DOHH2 (cell line): ENCODE data around the gene KRT9.

Experiments used
- H3F3A ChIP-seq: fragments of 200-600 bp; sonication (generic), shearing (Covaris generic); 2 replicates; pipeline ENCODE4 v1.6.0; 2016; ENCODE audit warnings: antibody characterized with exemption, mild to moderate bottlenecking; ENCODE audit not compliant: control insufficient read depth, insufficient read depth
- H3K27ac ChIP-seq: fragments of 200-600 bp; sonication (generic); 2 replicates; pipeline ENCODE4 v1.5.1; 2014; ENCODE audit warnings: low read depth, mild to moderate bottlenecking, low read length, moderate library complexity
- H3K27me3 ChIP-seq: fragments of 200-600 bp; sonication (generic); 2 replicates; pipeline ENCODE4 v1.6.1; 2014; ENCODE audit warnings: mild to moderate bottlenecking, low read length, mixed read lengths; ENCODE audit not compliant: control insufficient read depth
- H3K36me3 ChIP-seq: fragments of 200-600 bp; sonication (generic); 2 replicates; pipeline ENCODE4 v1.6.1; 2014; ENCODE audit warnings: mild to moderate bottlenecking, low read length, moderate library complexity, mixed read lengths; ENCODE audit not compliant: control insufficient read depth
- H3K4me1 ChIP-seq: fragments of 200-600 bp; sonication (generic); 2 replicates; pipeline ENCODE4 v1.6.1; 2014; ENCODE audit warnings: mild to moderate bottlenecking, low read length, mixed read lengths; ENCODE audit not compliant: control insufficient read depth
- H3K4me2 ChIP-seq: fragments of 200-600 bp; sonication (generic); 2 replicates; pipeline ENCODE4 v1.6.0; 2014; ENCODE audit warnings: mild to moderate bottlenecking, low read length, moderate library complexity
- H3K4me3 ChIP-seq: fragments of 200-600 bp; sonication (generic); 2 replicates; pipeline ENCODE4 v1.5.1; 2014; ENCODE audit warnings: mild to moderate bottlenecking, low read length, mixed read lengths
- H3K79me2 ChIP-seq: fragments of 200-600 bp; sonication (generic); 2 replicates; pipeline ENCODE4 v1.6.1; 2014; ENCODE audit warnings: mild to moderate bottlenecking, low read length, mixed read lengths; ENCODE audit not compliant: control insufficient read depth
- H3K9me2 ChIP-seq: fragments of 200-600 bp; sonication (generic); replicated peaks from 2 replicates; pipeline ENCODE4 v1.6.1; 2014; ENCODE audit warnings: mild to moderate bottlenecking, low read length, mixed read lengths; ENCODE audit not compliant: control insufficient read depth
- H3K9me3 ChIP-seq: fragments of 200-600 bp; sonication (generic); 2 replicates; pipeline ENCODE4 v1.6.1; 2014; ENCODE audit warnings: antibody characterized with exemption, low read length, mixed read lengths; ENCODE audit not compliant: control insufficient read depth, insufficient read depth
- H4K20me1 ChIP-seq: fragments of 200-600 bp; sonication (generic); 2 replicates; pipeline ENCODE4 v1.6.0; 2014; ENCODE audit warnings: low read depth, mild to moderate bottlenecking, antibody characterized with exemption, low read length, moderate library complexity; ENCODE audit not compliant: control insufficient read depth, insufficient read depth
- EZH2phosphoT487 ChIP-seq: fragments of 200-600 bp; sonication (generic); IDR thresholded peaks from 2 replicates; pipeline ENCODE4 v1.6.1; 2017; ENCODE audit warnings: borderline replicate concordance, mild to moderate bottlenecking, antibody characterized with exemption, low read length, moderate library complexity, mixed read lengths
- TF ChIP-seq, protein P1 (sequence below): fragments of 200-600 bp; sonication (generic); IDR thresholded peaks from one replicate; pipeline ENCODE4 v1.5.1; 2014; ENCODE audit warnings: antibody characterized with exemption, mild to moderate bottlenecking, low read depth, low read length; ENCODE audit not compliant: poor library complexity, severe bottlenecking

Gene KRT9

DNA sequence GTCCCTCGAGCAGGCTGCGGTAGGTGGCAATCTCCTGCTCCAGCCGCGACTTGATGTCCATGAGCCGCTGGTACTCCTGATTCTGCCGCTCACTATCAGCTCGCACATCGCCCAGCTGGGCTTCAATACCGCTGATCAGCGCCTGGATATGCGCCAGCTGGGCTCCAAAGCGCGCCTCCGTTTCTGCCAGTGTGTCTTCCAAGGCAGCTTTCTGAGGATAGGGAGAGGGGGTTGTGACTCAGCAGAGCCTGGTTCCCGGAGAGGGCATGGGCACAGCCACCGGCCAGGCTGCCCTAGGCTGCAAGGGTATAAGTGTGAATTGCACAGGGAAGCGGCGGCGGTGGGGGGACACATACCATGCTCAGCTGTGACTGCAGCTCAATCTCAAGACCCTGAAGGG is 48.1 kb downstream of the KRT9 start:
- Histone ChIP-seq H3K36me3 (no peaks in the 10 kb centered on the region), H3K27me3 (no peaks in the 10 kb centered on the region), H3K27ac (no peak overlapping the region), H3K4me1 (no peaks in the 10 kb centered on the region), H3F3A (no peaks in the 10 kb centered on the region), H3K9me2 (no peaks in the 10 kb centered on the region), H4K20me1 (no peaks in the 10 kb centered on the region), H3K9me3 (no peaks in the 10 kb centered on the region), H3K4me3 (no peak overlapping the region), H3K79me2 (no peaks in the 10 kb centered on the region), H3K4me2 (no peak overlapping the region)
- TF ChIP-seq, protein P1, sequence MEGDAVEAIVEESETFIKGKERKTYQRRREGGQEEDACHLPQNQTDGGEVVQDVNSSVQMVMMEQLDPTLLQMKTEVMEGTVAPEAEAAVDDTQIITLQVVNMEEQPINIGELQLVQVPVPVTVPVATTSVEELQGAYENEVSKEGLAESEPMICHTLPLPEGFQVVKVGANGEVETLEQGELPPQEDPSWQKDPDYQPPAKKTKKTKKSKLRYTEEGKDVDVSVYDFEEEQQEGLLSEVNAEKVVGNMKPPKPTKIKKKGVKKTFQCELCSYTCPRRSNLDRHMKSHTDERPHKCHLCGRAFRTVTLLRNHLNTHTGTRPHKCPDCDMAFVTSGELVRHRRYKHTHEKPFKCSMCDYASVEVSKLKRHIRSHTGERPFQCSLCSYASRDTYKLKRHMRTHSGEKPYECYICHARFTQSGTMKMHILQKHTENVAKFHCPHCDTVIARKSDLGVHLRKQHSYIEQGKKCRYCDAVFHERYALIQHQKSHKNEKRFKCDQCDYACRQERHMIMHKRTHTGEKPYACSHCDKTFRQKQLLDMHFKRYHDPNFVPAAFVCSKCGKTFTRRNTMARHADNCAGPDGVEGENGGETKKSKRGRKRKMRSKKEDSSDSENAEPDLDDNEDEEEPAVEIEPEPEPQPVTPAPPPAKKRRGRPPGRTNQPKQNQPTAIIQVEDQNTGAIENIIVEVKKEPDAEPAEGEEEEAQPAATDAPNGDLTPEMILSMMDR: no peak
- TF ChIP-seq EZH2phosphoT487: no peak

DNA sequence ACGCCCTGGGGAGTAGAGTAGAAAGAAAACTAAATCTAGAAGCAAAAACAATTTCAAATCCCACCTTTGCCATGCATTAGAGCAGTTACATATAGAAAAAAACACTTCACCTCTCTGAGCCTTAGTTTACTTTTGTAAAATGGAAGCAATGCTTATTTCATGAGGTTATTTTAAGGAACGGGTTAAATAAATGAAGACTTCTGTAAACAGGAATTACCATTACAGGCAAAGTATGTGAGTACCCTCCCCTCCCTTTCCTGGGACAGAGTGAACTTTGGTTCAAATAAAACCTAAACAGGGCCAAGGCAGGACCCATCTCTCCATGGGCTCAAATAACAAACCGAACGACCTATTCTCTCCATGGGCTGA is 48.6 kb downstream of the KRT9 start:
- H3K4me1 ChIP-seq: no peaks in the 10 kb centered on the region
- no peak overlapping the region for H3K27ac ChIP-seq
- H3K36me3 ChIP-seq: no peaks in the 10 kb centered on the region
- no peak for TF ChIP-seq EZH2phosphoT487
- TF ChIP-seq, protein P1: no peak
- no peaks in the 10 kb centered on the region for H3K27me3 ChIP-seq
- H3K9me3 ChIP-seq: no peaks in the 10 kb centered on the region
- H3K79me2 ChIP-seq: no peaks in the 10 kb centered on the region
- no peaks in the 10 kb centered on the region for H4K20me1 ChIP-seq
- H3F3A ChIP-seq: no peaks in the 10 kb centered on the region
- H3K4me3 ChIP-seq: no peak overlapping the region
- no peak overlapping the region for H3K4me2 ChIP-seq
- H3K9me2 ChIP-seq: no peaks in the 10 kb centered on the region

DNA sequence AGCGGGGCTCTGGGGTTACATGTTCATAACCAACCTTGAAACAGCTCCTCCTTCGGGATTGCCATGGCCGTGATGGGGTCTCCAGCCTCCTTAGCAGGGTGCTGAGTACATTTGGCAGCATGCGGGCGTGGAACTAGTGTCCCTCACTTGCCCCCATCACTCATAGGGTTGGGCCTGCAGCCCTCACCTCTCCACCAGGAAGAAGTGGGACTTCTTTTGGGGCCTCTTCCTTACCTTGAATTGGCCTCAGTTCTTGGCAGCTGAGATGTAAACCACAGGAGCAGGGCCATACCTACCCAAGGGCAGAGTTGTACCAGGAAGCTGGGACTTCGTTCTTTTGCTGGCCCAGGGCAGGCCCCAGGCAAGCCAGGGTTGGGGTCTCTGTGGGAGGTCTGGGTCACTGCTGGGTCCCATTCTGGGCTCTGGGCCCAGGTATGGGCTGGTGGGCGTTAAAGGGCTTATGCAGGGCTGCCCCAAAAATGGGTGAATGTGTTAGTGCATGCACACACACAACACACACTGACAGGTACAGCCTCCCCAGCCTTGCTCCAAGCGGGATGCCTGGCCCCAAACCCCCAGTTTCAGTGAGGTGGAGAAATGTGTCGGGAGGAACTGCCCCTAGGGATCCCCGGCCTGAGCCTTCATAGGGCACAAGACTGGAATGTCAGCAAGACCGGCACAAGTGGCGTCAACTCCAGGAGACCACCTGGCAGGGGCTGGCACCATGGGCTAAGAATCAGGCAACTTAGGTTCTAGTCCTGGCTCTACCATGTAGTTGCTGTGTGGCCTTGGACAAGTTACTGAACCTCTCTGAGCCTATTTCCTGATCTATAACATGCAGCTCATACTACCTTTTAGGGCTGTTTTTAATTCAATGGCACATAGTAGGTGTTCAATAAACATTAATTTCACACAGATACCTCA is 49.3 kb downstream of the KRT9 start:
- Histone ChIP-seq H3K79me2 (no peaks in the 10 kb centered on the region), H3K9me3 (no peaks in the 10 kb centered on the region), H3K36me3 (no peaks in the 10 kb centered on the region), H3F3A (no peaks in the 10 kb centered on the region), H3K27ac (no peak overlapping the region), H3K4me2 (no peak overlapping the region), H3K27me3 (no peaks in the 10 kb centered on the region), H3K4me1 (no peaks in the 10 kb centered on the region), H3K9me2 (no peaks in the 10 kb centered on the region), H3K4me3 (no peak overlapping the region), H4K20me1 (no peaks in the 10 kb centered on the region)
- TF ChIP-seq, protein P1: no peak
- TF ChIP-seq EZH2phosphoT487: no peak
